Breast epithelium (tissue), 3 donors: ENCODE measurements around the gene CACNA2D1.

Source experiments
- POLR2A ChIP-seq: fragments of 450-650 bp; IDR thresholded peaks from one replicate; pipeline ENCODE4 v1.6.1; 2016; ENCODE audit warnings: antibody characterized with exemption, mild to moderate bottlenecking, moderate library complexity
- POLR2AphosphoS5 ChIP-seq, 3 donors: sonication (generic); formaldehyde crosslinking; IDR thresholded peaks; one replicate each; pipeline ENCODE4 v1.6.1; 2017; ENCODE audit warnings: antibody characterized with exemption in 3 of 3
- TF ChIP-seq, protein P1 (sequence below), 3 donors: fragments of 450-650 bp; IDR thresholded peaks; one replicate each; pipeline ENCODE4 v1.5.1; 2016 to 2017; ENCODE audit warnings: antibody characterized with exemption in 3 of 3, mild to moderate bottlenecking in 3 of 3, moderate library complexity in 3 of 3

DNA sequence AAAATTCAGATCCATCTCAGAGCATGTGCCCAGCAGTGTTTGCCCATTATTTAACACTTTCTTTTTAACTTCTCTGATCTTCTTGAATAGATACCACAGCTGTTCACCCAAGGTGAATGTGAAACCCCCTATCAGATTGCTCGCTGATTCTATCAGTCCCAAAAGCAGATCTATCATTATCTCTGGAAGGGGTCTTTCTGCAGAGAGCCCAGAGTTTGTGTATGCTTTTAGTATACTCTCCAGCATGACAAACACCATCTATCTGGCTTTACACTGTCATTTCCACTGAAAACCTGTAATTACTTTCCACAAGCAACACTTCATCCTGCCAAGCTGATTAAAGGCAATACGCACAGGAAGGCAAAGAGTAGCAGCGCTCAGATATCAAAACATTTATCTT, 168.2 kb downstream of the CACNA2D1 start:
- TF ChIP-seq, protein P1, sequence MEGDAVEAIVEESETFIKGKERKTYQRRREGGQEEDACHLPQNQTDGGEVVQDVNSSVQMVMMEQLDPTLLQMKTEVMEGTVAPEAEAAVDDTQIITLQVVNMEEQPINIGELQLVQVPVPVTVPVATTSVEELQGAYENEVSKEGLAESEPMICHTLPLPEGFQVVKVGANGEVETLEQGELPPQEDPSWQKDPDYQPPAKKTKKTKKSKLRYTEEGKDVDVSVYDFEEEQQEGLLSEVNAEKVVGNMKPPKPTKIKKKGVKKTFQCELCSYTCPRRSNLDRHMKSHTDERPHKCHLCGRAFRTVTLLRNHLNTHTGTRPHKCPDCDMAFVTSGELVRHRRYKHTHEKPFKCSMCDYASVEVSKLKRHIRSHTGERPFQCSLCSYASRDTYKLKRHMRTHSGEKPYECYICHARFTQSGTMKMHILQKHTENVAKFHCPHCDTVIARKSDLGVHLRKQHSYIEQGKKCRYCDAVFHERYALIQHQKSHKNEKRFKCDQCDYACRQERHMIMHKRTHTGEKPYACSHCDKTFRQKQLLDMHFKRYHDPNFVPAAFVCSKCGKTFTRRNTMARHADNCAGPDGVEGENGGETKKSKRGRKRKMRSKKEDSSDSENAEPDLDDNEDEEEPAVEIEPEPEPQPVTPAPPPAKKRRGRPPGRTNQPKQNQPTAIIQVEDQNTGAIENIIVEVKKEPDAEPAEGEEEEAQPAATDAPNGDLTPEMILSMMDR (IDR thresholded peaks at IDR 0.05): no peak
- no peak for TF ChIP-seq POLR2A
- no peak for TF ChIP-seq POLR2AphosphoS5 (IDR thresholded peaks at IDR 0.05)
